OCI-LY3 (cell line): Measurements from ENCODE around the gene SVOPL.

Experiments used
- EZH2phosphoT487 ChIP-seq: fragments of 200-600 bp; shearing (Covaris generic); IDR thresholded peaks from 2 replicates; pipeline ENCODE4 v1.6.1; 2018; ENCODE audit warnings: antibody characterized with exemption, mixed run types, low read depth
- TF ChIP-seq, protein P1 (sequence below): fragments of 200-600, 300-600 bp; sonication (generic); IDR thresholded peaks from 2 replicates; pipeline ENCODE4 v1.5.1; 2014; ENCODE audit warnings: antibody characterized with exemption, low read length, low read depth

DNA sequence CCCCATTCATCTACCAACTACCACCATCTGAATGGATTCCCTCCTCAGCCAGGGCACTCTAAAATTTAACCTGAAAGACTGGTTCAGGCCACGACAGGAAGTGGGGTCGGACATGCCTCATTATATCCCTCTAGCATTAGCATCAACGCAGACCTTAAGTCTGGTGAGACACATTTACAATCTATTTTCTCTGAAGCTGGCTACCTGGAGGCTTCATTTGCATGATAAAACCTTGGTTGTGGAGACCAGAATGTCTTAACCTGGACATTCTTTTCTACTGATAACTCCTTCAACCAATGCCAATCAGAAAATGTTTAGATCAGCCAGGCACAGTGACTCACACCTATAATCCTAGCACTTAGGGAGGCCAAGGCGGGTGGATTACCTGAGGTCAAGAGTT lies 42.3 kb downstream of the SVOPL start:
- TF ChIP-seq, protein P1, sequence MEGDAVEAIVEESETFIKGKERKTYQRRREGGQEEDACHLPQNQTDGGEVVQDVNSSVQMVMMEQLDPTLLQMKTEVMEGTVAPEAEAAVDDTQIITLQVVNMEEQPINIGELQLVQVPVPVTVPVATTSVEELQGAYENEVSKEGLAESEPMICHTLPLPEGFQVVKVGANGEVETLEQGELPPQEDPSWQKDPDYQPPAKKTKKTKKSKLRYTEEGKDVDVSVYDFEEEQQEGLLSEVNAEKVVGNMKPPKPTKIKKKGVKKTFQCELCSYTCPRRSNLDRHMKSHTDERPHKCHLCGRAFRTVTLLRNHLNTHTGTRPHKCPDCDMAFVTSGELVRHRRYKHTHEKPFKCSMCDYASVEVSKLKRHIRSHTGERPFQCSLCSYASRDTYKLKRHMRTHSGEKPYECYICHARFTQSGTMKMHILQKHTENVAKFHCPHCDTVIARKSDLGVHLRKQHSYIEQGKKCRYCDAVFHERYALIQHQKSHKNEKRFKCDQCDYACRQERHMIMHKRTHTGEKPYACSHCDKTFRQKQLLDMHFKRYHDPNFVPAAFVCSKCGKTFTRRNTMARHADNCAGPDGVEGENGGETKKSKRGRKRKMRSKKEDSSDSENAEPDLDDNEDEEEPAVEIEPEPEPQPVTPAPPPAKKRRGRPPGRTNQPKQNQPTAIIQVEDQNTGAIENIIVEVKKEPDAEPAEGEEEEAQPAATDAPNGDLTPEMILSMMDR = no peak
- no peak for TF ChIP-seq EZH2phosphoT487
